Coronary artery (tissue), 2 donors: ENCODE data around the gene TTLL11.

Experiments
- DNase-seq: peaks from one replicate; pipeline ENCODE4 v3.0.0-alpha.2; 2017; ENCODE audit warnings: low spot score
- H3K27ac ChIP-seq, 2 donors: fragments of 200-600 bp; sonication (generic); one replicate each; pipeline ENCODE4 v1.5.1; 2016 to 2019
- H3K4me3 ChIP-seq: fragments of 200-600 bp; sonication (generic); 2 replicates; pipeline ENCODE4 v1.5.1; 2016; ENCODE audit warnings: mild to moderate bottlenecking, moderate library complexity
- CTCF ChIP-seq: fragments of 200-600 bp; sonication (generic); IDR thresholded peaks from one replicate; pipeline ENCODE4 v1.5.1; 2019; ENCODE audit warnings: antibody characterized with exemption

The TTLL11 gene

GRCh38 chr9:122134822-122135528, 41.9 kb upstream of the TTLL11 start:
- Histone ChIP-seq H3K27ac (no peak overlapping the region), H3K4me3 (no peak overlapping the region)
- no peak for TF ChIP-seq CTCF
- no peak for DNase-seq

- Histone ChIP-seq H3K4me3 (no peak overlapping the region), H3K27ac (no peak overlapping the region)
- no peak for DNase-seq
- TF ChIP-seq CTCF = no peak
Observed at GRCh38 chr9:122133984-122134535, 41.0 kb upstream of the TTLL11 start.

GRCh38 chr9:122133263-122133983, 40.3 kb upstream of the TTLL11 start:
- DNase-seq = no peak
- Histone ChIP-seq H3K27ac (no peak overlapping the region), H3K4me3 (no peak overlapping the region)
- TF ChIP-seq CTCF = no peak

GRCh38 chr9:122132539-122132938, 39.4 kb upstream of the TTLL11 start:
- no peak for DNase-seq
- TF ChIP-seq CTCF = no peak
- no peak overlapping the region for H3K27ac ChIP-seq
- H3K4me3 ChIP-seq = no peak overlapping the region

GRCh38 chr9:122131401-122132001, 38.4 kb upstream of the TTLL11 start:
- Histone ChIP-seq H3K27ac (no peak overlapping the region), H3K4me3 (no peak overlapping the region)
- TF ChIP-seq CTCF = no peak
- no peak for DNase-seq

GRCh38 chr9:122130837-122131236, 37.7 kb upstream of the TTLL11 start:
- no peak for DNase-seq

More at GRCh38 chr9:122130837-122131236, 37.7 kb upstream of the TTLL11 start:
- TF ChIP-seq CTCF = no peak
- H3K4me3 ChIP-seq = no peak overlapping the region
- H3K27ac ChIP-seq = no peak overlapping the region
